Type B pancreatic cell (in vitro differentiated cells): ENCODE data around the gene CRTAC1. TPM values are rescaled to one million over a fixed set of nuclear protein-coding genes. Genes with fewer than 3 reads are reported as not detected.

Experiments used
- DNase-seq: peaks from one replicate; pipeline ENCODE4 v3.0.0; 2021; ENCODE audit warnings: mixed read lengths; ENCODE audit not compliant: unreplicated experiment; ENCODE audit errors: extremely low spot score
- H3K27ac Mint-ChIP-seq: 2 replicates; pipeline ENCODE4 v1.8.0; 2021; ENCODE audit warnings: mild to moderate bottlenecking, mixed read lengths
- H3K27me3 Mint-ChIP-seq: 2 replicates; pipeline ENCODE4 v1.8.0; 2021; ENCODE audit warnings: mixed read lengths
- H3K36me3 Mint-ChIP-seq: 2 replicates; pipeline ENCODE4 v1.8.0; 2021; ENCODE audit warnings: mixed read lengths
- H3K4me1 Mint-ChIP-seq: one replicate; pipeline ENCODE4 v1.8.0; 2021; ENCODE audit warnings: mixed read lengths; ENCODE audit not compliant: unreplicated experiment
- H3K4me3 Mint-ChIP-seq: 2 replicates; pipeline ENCODE4 v1.8.0; 2021; ENCODE audit warnings: mild to moderate bottlenecking, mixed read lengths
- H3K9me3 Mint-ChIP-seq: 2 replicates; pipeline ENCODE4 v1.8.0; 2021; ENCODE audit warnings: mixed read lengths
- total RNA-seq: library from RNA; stranded (reverse); gene quantifications from 2 replicates; pipeline ENCODE4 v1.2.1, GENCODE V29; 2021; ENCODE audit warnings: low replicate concordance
- TF ChIP-seq, protein P1 (sequence below): fragments of 200-600 bp; sonication (generic); conservative IDR thresholded peaks from 2 replicates; pipeline ENCODE4 v1.5.0; 2021; ENCODE audit warnings: antibody characterized with exemption, mild to moderate bottlenecking

The CRTAC1 gene
- total RNA-seq, 1 donor from 2014 or later: 5.3 TPM

DNA sequence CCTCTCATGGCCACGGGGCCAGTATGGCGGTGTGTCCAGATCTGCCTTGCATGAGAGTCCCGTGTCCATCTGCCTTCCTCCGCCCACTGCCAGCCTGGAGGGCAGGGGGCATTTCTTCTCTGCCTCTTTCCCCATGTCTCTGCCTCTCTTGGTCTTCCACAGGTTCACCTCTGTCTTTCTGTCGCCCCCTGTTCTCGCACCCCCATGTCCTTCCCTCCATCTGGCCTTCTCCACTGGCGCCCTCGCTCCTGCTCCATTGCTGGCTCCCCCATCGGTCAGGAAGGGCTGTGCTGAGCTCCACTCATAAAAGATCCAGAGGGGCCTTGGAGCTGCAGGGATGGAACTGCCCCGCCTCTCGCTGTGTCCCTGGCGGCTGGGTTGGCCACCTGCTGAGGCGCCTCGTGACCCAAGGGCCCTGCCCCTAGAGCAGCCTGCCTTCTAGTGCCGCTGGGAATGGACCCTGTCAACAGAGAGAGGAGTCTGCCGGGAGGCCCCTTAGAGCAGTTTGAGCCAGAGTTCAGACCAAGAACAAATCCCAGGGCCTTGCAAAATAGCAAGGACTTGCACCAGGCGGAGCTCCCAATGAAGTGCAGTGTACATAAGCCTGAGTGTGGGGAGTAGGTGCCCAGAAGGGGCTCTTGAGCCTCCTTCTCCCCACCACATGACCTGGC is 138.8 kb downstream of the CRTAC1 start:
- no peak for DNase-seq
- TF ChIP-seq, protein P1, sequence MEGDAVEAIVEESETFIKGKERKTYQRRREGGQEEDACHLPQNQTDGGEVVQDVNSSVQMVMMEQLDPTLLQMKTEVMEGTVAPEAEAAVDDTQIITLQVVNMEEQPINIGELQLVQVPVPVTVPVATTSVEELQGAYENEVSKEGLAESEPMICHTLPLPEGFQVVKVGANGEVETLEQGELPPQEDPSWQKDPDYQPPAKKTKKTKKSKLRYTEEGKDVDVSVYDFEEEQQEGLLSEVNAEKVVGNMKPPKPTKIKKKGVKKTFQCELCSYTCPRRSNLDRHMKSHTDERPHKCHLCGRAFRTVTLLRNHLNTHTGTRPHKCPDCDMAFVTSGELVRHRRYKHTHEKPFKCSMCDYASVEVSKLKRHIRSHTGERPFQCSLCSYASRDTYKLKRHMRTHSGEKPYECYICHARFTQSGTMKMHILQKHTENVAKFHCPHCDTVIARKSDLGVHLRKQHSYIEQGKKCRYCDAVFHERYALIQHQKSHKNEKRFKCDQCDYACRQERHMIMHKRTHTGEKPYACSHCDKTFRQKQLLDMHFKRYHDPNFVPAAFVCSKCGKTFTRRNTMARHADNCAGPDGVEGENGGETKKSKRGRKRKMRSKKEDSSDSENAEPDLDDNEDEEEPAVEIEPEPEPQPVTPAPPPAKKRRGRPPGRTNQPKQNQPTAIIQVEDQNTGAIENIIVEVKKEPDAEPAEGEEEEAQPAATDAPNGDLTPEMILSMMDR: no peak
- no peak overlapping the region for H3K27ac Mint-ChIP-seq

DNA sequence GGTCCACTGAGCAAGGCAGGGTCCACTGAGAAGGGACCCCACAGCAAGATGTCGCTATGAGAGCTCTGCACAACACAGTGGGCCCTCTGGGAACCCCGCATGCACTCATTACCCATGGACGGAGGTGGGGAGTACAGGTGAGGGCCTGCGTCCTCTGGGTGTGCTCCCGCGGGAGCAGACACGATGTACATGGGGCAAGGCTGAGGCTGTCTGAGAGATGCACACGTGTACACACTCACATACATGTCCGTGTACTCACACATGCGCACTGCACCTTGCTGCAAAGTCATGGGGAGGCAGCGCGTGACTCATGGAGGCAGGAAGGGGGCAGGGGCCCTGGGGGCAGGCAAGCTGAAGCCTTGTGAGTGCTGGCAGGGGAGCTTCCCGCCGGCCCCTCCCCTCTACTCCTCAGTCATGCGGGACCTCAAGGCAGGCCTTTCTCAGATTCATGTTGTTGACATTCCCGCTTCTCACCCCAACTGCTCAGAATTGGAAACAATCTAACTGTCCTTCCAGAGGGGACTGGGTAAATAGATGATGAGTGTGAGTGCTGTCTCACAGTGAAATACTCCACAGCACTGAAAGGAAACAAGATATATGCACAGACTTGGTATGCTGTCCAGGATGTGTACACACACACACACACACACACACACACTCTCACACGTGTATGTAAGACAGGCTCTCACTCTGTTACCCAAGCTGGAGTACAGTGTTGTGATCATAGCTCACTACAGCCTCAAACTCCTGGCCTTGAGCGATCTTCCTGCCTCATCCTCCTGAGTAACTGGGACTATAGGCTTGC is 140.8 kb downstream of the CRTAC1 start:
- Mint-ChIP-seq H3K27me3 (peaks cover 10% of the 10 kb centered on the region), H3K27ac (no peak overlapping the region), H3K9me3 (no peaks in the 10 kb centered on the region), H3K4me3 (no peak overlapping the region), H3K36me3 (no peaks in the 10 kb centered on the region), H3K4me1 (peaks cover 16% of the 10 kb centered on the region)
- TF ChIP-seq, protein P1: no peak
- DNase-seq: no peak

More for the DNA sequence above, 138.8 kb downstream of the CRTAC1 start:
- H3K36me3 Mint-ChIP-seq: no peaks in the 10 kb centered on the region
- H3K4me1 Mint-ChIP-seq: peaks cover 16% of the 10 kb centered on the region
- H3K27me3 Mint-ChIP-seq: peaks cover 21% of the 10 kb centered on the region
- no peak overlapping the region for H3K4me3 Mint-ChIP-seq
- H3K9me3 Mint-ChIP-seq: no peaks in the 10 kb centered on the region

DNA sequence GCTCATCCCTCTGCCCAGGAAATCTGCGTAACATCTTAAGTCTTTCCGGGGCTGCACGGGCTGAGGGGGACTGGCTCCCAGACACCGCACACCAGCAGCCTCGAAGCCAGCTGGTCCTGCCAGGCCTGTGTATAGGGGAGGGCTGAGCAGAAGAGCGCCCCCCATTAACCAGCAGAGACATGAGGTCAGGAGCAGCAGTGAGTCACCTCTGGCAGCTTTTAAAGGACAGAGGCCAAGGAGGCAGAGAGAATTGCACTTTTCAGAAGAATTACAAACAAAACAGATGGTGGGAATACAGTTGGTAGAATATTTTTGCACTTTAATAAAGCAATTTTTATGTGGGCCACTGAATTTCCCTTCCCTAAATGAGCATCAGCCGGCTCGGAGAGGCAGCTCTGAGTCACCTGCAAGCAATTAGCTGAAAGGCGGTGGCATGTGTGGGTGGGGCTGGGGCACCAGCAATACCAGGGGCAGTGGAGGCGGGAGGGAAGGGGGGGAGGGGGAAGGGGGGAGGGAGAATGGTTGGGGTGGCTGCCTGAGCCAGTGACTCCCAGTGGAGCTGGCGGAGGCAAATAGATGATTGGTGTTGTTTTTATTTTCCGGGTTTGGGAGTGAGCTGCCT is 141.7 kb downstream of the CRTAC1 start:
- peaks cover 9% of the 10 kb centered on the region for H3K27me3 Mint-ChIP-seq
- no peak overlapping the region for H3K27ac Mint-ChIP-seq
- H3K36me3 Mint-ChIP-seq: no peaks in the 10 kb centered on the region
- no peak for DNase-seq
- TF ChIP-seq, protein P1: no peak
- H3K4me3 Mint-ChIP-seq: no peak overlapping the region
- H3K4me1 Mint-ChIP-seq: peaks cover 16% of the 10 kb centered on the region
- H3K9me3 Mint-ChIP-seq: no peaks in the 10 kb centered on the region

DNA sequence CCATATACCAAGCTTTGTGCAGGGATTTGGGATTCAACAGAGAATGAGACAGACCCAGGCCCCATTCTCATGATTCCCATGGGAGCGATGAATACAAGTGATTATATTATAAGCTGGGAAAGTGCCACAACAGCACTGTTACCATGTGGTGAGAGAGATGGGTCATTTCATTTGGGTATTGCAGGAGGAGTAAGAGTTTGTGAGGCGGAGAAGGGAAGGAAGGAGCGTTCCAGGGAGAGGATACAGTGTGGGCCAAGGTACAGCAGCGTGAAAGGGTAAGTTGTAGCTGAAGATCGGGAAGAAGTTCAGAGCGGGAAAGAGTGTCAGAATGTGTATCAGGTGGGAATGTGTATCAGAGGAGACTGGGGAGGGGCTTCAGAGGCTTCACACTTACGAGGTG is 142.3 kb downstream of the CRTAC1 start:
- no peak overlapping the region for H3K4me3 Mint-ChIP-seq
- peaks cover 4% of the 10 kb centered on the region for H3K27me3 Mint-ChIP-seq
- no peaks in the 10 kb centered on the region for H3K9me3 Mint-ChIP-seq
- no peaks in the 10 kb centered on the region for H3K36me3 Mint-ChIP-seq
- H3K27ac Mint-ChIP-seq: no peak overlapping the region
- no peak for DNase-seq
- TF ChIP-seq, protein P1: no peak
- H3K4me1 Mint-ChIP-seq: peaks cover 16% of the 10 kb centered on the region

DNA sequence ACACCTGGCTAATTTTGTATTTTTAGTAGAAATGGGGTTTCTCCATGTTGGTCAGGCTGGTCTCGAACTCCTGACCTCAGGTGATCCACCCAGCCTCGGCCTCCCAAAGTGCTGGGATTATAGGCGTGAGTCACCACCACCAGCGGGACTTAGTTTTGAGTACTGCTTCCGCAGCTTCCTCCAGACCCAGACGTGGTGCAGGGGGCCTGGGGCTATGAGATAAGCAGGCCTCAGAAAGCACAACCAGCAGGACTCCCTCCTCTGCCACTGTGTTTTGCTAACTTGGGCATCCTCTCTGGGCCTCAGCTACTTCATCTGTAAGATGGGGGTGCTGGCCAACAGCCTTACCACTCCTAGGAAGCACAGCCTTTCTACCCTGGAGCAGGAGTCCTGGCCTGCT is 143.0 kb downstream of the CRTAC1 start:
- TF ChIP-seq, protein P1: no peak
- Mint-ChIP-seq H3K27ac (no peak overlapping the region), H3K4me1 (peaks cover 16% of the 10 kb centered on the region), H3K36me3 (no peaks in the 10 kb centered on the region), H3K9me3 (no peaks in the 10 kb centered on the region), H3K27me3 (peaks cover 1% of the 10 kb centered on the region), H3K4me3 (no peak overlapping the region)
- DNase-seq: no peak
